H1 (cell line): Measurements from ENCODE around the gene TDRD5. TPM values are rescaled to one million over a fixed set of nuclear protein-coding genes. Genes with fewer than 3 reads are reported as not detected.

Experiments used
- BCL11A ChIP-seq, 2 experiments: IDR thresholded peaks; one replicate each; pipeline ENCODE4 v1.6.1; 2011; ENCODE audit warnings: low read depth in 2 of 2, low read length in 2 of 2, mild to moderate bottlenecking in 2 of 2
- CTCF ChIP-seq, 3 experiments: IDR thresholded peaks; 1 replicate in 2 of 3; 2 replicates in 1 of 3; pipeline versions ENCODE4 v1.5.1 to v1.6.1; 2011; ENCODE audit warnings: low read length in 3 of 3, mild to moderate bottlenecking in 3 of 3, inconsistent platforms in 2 of 3, low read depth in 1 of 3, moderate library complexity in 1 of 3; ENCODE audit not compliant: insufficient read depth in 1 of 3; ENCODE audit errors: control extremely low read depth in 1 of 3
- JUND ChIP-seq: IDR thresholded peaks from 2 replicates; pipeline ENCODE4 v1.6.1; 2011; ENCODE audit warnings: mild to moderate bottlenecking, improper control_type of control experiment, low read length
- KDM1A ChIP-seq: fragments of 200-600, 300-600 bp; sonication (generic); IDR thresholded peaks from 2 replicates; pipeline ENCODE4 v1.7.1; 2016; ENCODE audit warnings: mild to moderate bottlenecking, low read length, borderline replicate concordance
- MAFK ChIP-seq: IDR thresholded peaks from 2 replicates; pipeline ENCODE4 v1.6.1; 2012; ENCODE audit warnings: low read depth, mild to moderate bottlenecking, improper control_type of control experiment, low read length
- MAX ChIP-seq: IDR thresholded peaks from 2 replicates; pipeline ENCODE4 v1.6.1; 2012; ENCODE audit warnings: inconsistent platforms
- NRF1 ChIP-seq: IDR thresholded peaks from 2 replicates; pipeline ENCODE4 v1.6.1; 2011; ENCODE audit warnings: mild to moderate bottlenecking, low read depth, low read length, improper control_type of control experiment
- RAD21 ChIP-seq, 2 experiments: IDR thresholded peaks in 1 of 2; conservative IDR thresholded peaks in 1 of 2; 2 replicates each; pipeline ENCODE4 v1.6.1; 2011; ENCODE audit warnings: low read depth in 2 of 2, low read length in 2 of 2, improper control_type of control experiment in 1 of 2, inconsistent platforms in 1 of 2, mild to moderate bottlenecking in 1 of 2, moderate library complexity in 1 of 2
- RNF2 ChIP-seq: fragments of 200-900, 300-1000 bp; sonication (generic); IDR thresholded peaks from 2 replicates; pipeline ENCODE4 v1.7.1; 2016; ENCODE audit warnings: borderline replicate concordance, low read depth, mild to moderate bottlenecking, antibody characterized with exemption, low read length; ENCODE audit not compliant: poor library complexity, severe bottlenecking; ENCODE audit errors: missing control alignments
- SP2 ChIP-seq: IDR thresholded peaks from 2 replicates; pipeline ENCODE4 v1.6.1; 2012; ENCODE audit warnings: mild to moderate bottlenecking, low read length, inconsistent platforms
- SUZ12 ChIP-seq: fragments of 200-600 bp; sonication (generic); IDR thresholded peaks from 2 replicates; pipeline ENCODE4 v1.6.1; 2012; ENCODE audit warnings: mild to moderate bottlenecking, inconsistent platforms, low read length, moderate library complexity, mixed read lengths
- TBP ChIP-seq: IDR thresholded peaks from 2 replicates; pipeline ENCODE4 v1.6.1; 2011; ENCODE audit warnings: low read depth, low read length, improper control_type of control experiment
- TCF12 ChIP-seq: IDR thresholded peaks from 2 replicates; pipeline ENCODE4 v1.6.1; 2011; ENCODE audit warnings: low read depth, mild to moderate bottlenecking, low read length
- TEAD4 ChIP-seq: IDR thresholded peaks from 2 replicates; pipeline ENCODE4 v1.6.1; 2012; ENCODE audit warnings: low read depth, low read length, inconsistent platforms, mixed read lengths
- polyA plus RNA-seq, 7 experiments: library from polyadenylated mRNA; depleted of rRNA in 3 of 7; stranded (reverse) in 5 of 7; unstranded in 2 of 7; fragments of >200 nt in 5 of 7; fragments of 200-250 nt in 2 of 7; gene quantifications; 1 replicate in 5 of 7; 2 replicates in 1 of 7; 4 replicates in 1 of 7; pipeline versions ENCODE4 v1.2.1 to v1.2.3, GENCODE V29; 2011 to 2013; ENCODE audit warnings: missing spikeins in 2 of 7, mixed read lengths in 2 of 7
- total RNA-seq: library from RNA; stranded (reverse); fragmentation: NEBNext Ultra II Directional; extraction: Animal tissue kit (Norgen Biotek cat#: 25700); gene quantifications from 2 replicates; pipeline ENCODE4 v1.2.1, GENCODE V29; 2021
- TF ChIP-seq, protein P1 (sequence below): IDR thresholded peaks from 2 replicates; pipeline ENCODE4 v1.6.1; 2012; ENCODE audit warnings: inconsistent platforms

Gene TDRD5
- total and polyA plus RNA-seq, 2 of the 8 experiments (the other 6 are each of a cell fraction or from before 2014, with no cell fraction given), result 0.53 to 1.4 TPM

DNA sequence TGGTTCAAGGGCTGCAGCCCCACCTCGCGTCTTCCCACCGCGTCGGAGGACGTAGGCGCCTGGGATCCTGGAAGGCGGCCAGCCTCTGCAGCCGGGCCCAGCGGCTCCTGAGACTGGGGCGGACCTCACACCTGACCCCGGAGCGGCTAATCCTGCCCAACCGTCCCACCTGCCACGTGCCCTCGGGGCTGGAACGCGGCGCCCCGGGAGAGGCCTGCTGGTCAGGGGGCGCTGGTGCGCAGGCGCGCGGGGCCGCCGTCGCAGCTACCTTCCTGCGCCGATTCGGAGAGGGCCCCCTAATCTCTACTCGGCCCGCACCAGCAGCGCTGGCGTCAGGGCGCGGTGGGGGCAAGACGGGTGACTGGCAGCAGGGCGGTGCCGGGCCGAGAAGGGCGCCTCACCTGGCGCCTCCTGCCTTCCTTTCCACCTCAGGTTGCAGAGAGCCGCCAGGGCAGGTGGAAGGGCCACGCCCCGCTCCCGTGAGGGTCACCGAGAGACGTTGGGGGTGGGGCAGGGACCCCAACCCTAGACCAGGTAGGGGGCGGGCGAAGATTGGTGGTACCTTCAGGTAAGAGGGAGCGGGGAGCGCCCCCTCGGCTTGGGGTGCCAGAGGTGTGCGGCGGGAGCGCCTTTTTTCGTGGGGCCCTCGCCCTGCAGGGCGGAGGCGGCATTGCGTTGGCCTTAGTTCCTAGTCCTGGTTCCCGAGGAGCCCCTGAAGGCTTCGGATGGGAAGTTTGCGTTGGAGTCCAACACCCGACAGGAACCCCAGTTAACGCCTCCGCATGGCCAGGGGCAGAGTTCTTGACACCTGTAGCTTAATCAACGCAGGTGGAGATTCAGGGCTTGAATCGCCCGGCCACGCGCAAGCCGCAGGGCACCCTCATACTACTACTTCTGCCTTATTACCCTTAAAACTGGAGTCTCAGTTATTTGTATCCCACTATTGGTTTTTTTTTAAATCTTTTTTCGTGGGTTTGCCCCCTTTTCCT, at the start of gene TDRD5 (continued):
- TF ChIP-seq CTCF (IDR thresholded peaks at IDR 0.05; ENCODE audit: control extremely low read depth in 1 of 3, insufficient read depth in 1 of 3, low read depth in 1 of 3, low read length in 3 of 3) (peak; percentile 20 to 56 (median 41); a peak in 3 of 4 replicates), BCL11A (IDR thresholded peaks at IDR 0.05; ENCODE audit: low read depth in 2 of 2, low read length in 2 of 2) (no peak), TCF12 (peak; percentile 70; the same call in 1 of the 2 replicates), TEAD4 (peak; percentile 82; the same call in 1 of the 2 replicates), NRF1 (peak; percentile 61), RAD21 (IDR thresholded peaks at IDR 0.05 in 1 of 2, conservative IDR thresholded peaks at IDR 0.05 in 1 of 2; ENCODE audit: low read depth in 2 of 2, low read length in 2 of 2) (peak in 1 of 2 experiments; percentile 12; a peak in 1 of 4 replicates), SUZ12 (0 out of 2 replicates have a peak, but pooled peaks have one; percentile 29), MAFK (no peak), RNF2 (peak; percentile 80), TBP (peak; percentile 7; the same call in 1 of the 2 replicates), KDM1A (peak; percentile 53; the same call in 1 of the 2 replicates), JUND (no peak), SP2 (no peak), MAX (peak; percentile 100)
- TF ChIP-seq, protein P1, sequence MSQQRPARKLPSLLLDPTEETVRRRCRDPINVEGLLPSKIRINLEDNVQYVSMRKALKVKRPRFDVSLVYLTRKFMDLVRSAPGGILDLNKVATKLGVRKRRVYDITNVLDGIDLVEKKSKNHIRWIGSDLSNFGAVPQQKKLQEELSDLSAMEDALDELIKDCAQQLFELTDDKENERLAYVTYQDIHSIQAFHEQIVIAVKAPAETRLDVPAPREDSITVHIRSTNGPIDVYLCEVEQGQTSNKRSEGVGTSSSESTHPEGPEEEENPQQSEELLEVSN, result peak; percentile 99
